WERI-Rb-1 (cell line): Measurements from ENCODE around the gene PLAGL2.

Experiments used
- DNase-seq: peaks from one replicate; pipeline ENCODE4 v3.0.0-alpha.2; 2020
- H3K27ac ChIP-seq: fragments of 250-450 bp; sonication (Bioruptor Pico); 2 replicates; pipeline ENCODE4 v1.5.1; 2020; ENCODE audit warnings: mild to moderate bottlenecking, moderate library complexity
- H3K27me3 ChIP-seq: fragments of 250-450 bp; sonication (Bioruptor Pico); 2 replicates; pipeline ENCODE4 v1.5.1; 2021; ENCODE audit warnings: mild to moderate bottlenecking, low read depth, moderate library complexity; ENCODE audit not compliant: insufficient read depth, severe bottlenecking
- H3K36me3 ChIP-seq: fragments of 250-450 bp; sonication (Bioruptor Pico); 2 replicates; pipeline ENCODE4 v1.5.1; 2020; ENCODE audit warnings: mild to moderate bottlenecking, moderate library complexity
- H3K4me3 ChIP-seq: 2 replicates; pipeline ENCODE4 v1.5.1; 2011; ENCODE audit warnings: low read depth, mild to moderate bottlenecking, control low read depth, low read length
- H3K9me3 ChIP-seq: fragments of 250-450 bp; sonication (Bioruptor Pico); 2 replicates; pipeline ENCODE4 v1.5.1; 2021; ENCODE audit warnings: mild to moderate bottlenecking, moderate library complexity; ENCODE audit not compliant: severe bottlenecking
- CTCF ChIP-seq: IDR thresholded peaks from 2 replicates; pipeline ENCODE4 v1.5.1; 2011; ENCODE audit warnings: low read depth, mild to moderate bottlenecking, control low read depth, inconsistent platforms, low read length

The PLAGL2 gene

GRCh38 chr20:32168184-32168910 is 39.2 kb downstream of the PLAGL2 start:
- Histone ChIP-seq H3K4me3 (no peak overlapping the region), H3K27me3 (no peaks in the 10 kb centered on the region), H3K27ac (no peak overlapping the region), H3K9me3 (no peaks in the 10 kb centered on the region), H3K36me3 (peaks cover 14% of the 10 kb centered on the region)
- no peak for DNase-seq
- no peak for TF ChIP-seq CTCF

GRCh38 chr20:32167552-32167951 is 40.0 kb downstream of the PLAGL2 start:
- TF ChIP-seq CTCF: no peak

GRCh38 chr20:32165836-32166545 is 41.6 kb downstream of the PLAGL2 start:
- Histone ChIP-seq H3K9me3 (no peaks in the 10 kb centered on the region), H3K27me3 (no peaks in the 10 kb centered on the region), H3K4me3 (no peak overlapping the region), H3K36me3 (peaks cover 31% of the 10 kb centered on the region), H3K27ac (no peak overlapping the region)
- no peak for TF ChIP-seq CTCF
- no peak for DNase-seq

More at GRCh38 chr20:32167552-32167951, 40.0 kb downstream of the PLAGL2 start:
- no peak overlapping the region for H3K4me3 ChIP-seq
- H3K27me3 ChIP-seq: no peaks in the 10 kb centered on the region
- DNase-seq: no peak
- no peaks in the 10 kb centered on the region for H3K9me3 ChIP-seq
- H3K36me3 ChIP-seq: peaks cover 16% of the 10 kb centered on the region
- H3K27ac ChIP-seq: no peak overlapping the region

GRCh38 chr20:32164984-32165735 is 42.4 kb downstream of the PLAGL2 start:
- no peak overlapping the region for H3K4me3 ChIP-seq
- no peak overlapping the region for H3K27ac ChIP-seq
- peaks cover 32% of the 10 kb centered on the region for H3K36me3 ChIP-seq
- H3K27me3 ChIP-seq: no peaks in the 10 kb centered on the region
- no peak for DNase-seq
- no peaks in the 10 kb centered on the region for H3K9me3 ChIP-seq
- TF ChIP-seq CTCF: no peak

GRCh38 chr20:32163951-32164350 is 43.6 kb downstream of the PLAGL2 start:
- TF ChIP-seq CTCF: no peak
- H3K36me3 ChIP-seq: peaks cover 44% of the 10 kb centered on the region

More at GRCh38 chr20:32163951-32164350, 43.6 kb downstream of the PLAGL2 start:
- no peak for DNase-seq
- H3K9me3 ChIP-seq: no peaks in the 10 kb centered on the region
- no peaks in the 10 kb centered on the region for H3K27me3 ChIP-seq
- no peak overlapping the region for H3K27ac ChIP-seq
- no peak overlapping the region for H3K4me3 ChIP-seq
